ENCODE measurements around the gene NPHS1. TPM values are rescaled to one million over a fixed set of nuclear protein-coding genes. Genes with fewer than 3 reads are reported as not detected.
"Not testable (repeated sequence)": the region's sequence is repeated elsewhere in the genome, so short reads cannot be mapped to it uniquely, and the experiment has no call there.

The NPHS1 gene
- total RNA-seq, 1 donor = not detected

GRCh38 chr19:35813043-35813890 is 39.0 kb downstream of the NPHS1 start:
- DNase-seq (ENCODE audit: low read depth in 2 of 3, low spot score in 2 of 3) = no peak

DNA sequence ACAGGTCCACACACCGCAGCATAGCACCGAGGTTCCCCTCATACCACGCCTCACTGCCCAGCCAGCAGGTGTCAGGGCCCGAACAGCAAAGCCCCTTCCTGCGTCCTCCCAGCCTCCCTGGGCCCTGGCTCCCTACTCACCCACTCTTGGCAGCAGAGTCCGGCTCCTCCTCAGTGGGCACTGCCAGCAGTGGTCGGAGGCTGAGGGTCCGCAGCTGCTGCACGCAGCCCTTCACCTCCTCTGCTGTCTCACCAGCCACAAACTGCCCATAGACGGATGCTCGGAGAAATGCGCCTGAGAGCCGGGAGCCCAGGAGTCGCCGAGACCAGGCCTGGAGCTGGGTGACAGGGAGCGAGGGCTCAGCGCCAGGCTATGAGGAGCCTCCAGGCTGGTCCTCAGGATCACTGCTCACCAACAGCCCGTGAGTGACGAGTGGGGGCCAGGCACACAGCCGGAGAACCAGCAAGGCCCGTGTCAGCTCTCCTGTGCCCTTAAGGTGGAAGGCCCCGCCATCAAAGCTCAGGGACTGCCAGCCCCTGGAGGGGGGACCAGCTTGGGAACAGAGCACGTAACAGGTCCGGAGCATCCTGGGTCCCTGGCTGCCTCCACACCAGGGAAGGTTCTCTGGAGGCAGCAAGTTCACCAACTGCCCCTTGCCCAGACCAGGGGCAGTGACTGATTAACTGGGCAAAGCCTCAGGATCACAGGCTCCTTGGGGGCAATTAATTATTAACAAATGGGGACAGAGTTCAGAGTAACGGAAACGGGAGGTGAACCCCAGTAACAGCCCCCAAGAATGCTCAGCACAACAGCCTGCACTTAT is 39.9 kb downstream of the NPHS1 start, which contains the start of gene PRODH2:
Gene PRODH2, minus strand, starts transcription at position 626 of the 823 bp plus-strand sequence. Its CDS starts 40 bp downstream, at position 586.
- no peak for DNase-seq (ENCODE audit: low read depth in 2 of 3, low spot score in 2 of 3)

- no peak for DNase-seq (ENCODE audit: low read depth in 2 of 3, low spot score in 2 of 3)
Measured at GRCh38 chr19:35811317-35812219, 40.7 kb downstream of the NPHS1 start.

DNA sequence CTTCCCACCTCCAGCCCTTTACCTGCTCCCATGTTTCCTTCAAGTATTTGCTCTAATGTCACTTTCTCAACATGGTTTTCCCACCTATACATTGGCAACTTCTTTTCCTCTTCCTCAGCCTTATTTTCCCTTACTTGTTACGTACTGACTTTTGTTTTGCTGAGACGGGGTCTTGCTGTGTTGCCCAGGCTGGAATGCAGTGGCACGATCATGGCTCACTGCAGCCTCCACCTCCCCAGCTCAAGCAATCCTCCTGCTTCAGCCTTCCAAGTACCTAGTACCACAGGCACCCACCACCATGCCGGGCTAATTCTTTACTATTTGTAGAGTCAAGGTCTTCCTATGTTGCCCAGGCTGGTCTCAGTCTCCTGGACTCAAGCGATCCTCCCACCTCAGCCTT is 44.7 kb downstream of the NPHS1 start:
- DNase-seq (ENCODE audit: low read depth in 2 of 3, low spot score in 2 of 3) = no peak

DNA sequence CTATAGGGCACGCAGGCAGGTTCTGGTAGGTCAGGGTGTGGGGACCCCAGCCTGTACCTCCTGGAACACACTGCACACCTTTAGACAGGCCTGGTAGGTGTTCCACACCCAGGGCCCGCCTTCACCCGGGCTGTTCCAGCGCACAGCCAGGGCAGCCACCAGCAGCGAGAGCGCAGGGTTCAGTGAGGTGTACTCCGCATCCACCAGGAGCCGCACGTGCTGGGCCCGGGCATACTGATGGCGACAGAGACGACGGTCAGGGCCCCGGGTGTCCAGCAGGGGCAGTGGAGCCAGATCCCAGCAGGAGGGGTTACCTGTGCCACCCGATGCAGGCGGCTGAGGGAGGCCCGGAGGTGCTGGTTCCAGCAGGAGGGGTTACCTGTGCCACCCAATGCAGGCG is 45.7 kb downstream of the NPHS1 start:
- DNase-seq (ENCODE audit: low read depth in 2 of 3, low spot score in 2 of 3) = no peak

- no peak for DNase-seq (ENCODE audit: low read depth in 2 of 3, low spot score in 2 of 3)
Measured at GRCh38 chr19:35805526-35806102, 46.7 kb downstream of the NPHS1 start.

DNA sequence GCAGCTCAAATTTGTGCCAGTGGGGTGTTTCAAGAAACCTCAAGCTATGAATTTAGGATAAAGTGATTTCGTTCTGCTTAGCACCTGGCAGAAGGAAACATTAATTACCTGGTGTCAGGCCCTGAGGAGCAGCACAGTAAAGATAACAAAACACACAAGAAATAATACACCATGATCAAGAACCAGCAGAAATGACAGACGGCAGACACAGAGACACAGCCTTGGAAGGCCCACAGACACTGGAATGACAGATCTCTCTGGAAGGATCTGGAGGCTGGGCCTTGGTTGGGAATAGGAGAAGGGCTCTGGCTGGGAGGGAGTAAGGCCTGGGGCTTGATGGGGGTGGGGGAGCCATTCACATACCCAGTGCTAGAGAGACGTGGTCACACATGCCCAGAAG is 50.5 kb downstream of the NPHS1 start:
- DNase-seq (ENCODE audit: low read depth in 2 of 3, low spot score in 2 of 3) = no peak

DNA sequence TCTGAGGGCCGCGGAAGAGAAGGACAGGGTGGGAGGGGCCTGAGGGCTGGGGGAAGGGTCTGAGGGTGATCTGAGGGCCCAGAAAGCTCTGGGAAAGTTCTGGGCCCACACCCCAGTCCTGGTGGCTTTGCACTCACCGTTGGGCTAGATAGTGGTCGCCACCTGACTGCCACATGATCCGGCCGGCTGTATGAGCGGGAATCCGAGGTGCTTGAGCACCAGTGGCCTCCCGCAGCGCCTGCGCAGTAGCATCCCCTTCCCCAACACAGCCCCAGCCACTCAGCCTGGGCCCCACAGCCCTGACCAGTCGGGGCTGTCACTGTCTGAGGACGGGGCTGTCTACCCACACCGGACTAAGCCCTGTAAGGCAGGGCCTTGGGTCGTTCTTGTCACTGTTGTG is 54.6 kb downstream of the NPHS1 start:
- DNase-seq (ENCODE audit: low read depth in 2 of 3, low spot score in 2 of 3) = no peak

- DNase-seq (ENCODE audit: low read depth in 2 of 3, low spot score in 2 of 3) = no peak
Measured at GRCh38 chr19:35796645-35797542, 55.4 kb downstream of the NPHS1 start.

GRCh38 chr19:35795564-35795963 is 56.7 kb downstream of the NPHS1 start:
- DNase-seq (ENCODE audit: low read depth in 2 of 3, low spot score in 2 of 3) = not testable (repeated sequence)

DNA sequence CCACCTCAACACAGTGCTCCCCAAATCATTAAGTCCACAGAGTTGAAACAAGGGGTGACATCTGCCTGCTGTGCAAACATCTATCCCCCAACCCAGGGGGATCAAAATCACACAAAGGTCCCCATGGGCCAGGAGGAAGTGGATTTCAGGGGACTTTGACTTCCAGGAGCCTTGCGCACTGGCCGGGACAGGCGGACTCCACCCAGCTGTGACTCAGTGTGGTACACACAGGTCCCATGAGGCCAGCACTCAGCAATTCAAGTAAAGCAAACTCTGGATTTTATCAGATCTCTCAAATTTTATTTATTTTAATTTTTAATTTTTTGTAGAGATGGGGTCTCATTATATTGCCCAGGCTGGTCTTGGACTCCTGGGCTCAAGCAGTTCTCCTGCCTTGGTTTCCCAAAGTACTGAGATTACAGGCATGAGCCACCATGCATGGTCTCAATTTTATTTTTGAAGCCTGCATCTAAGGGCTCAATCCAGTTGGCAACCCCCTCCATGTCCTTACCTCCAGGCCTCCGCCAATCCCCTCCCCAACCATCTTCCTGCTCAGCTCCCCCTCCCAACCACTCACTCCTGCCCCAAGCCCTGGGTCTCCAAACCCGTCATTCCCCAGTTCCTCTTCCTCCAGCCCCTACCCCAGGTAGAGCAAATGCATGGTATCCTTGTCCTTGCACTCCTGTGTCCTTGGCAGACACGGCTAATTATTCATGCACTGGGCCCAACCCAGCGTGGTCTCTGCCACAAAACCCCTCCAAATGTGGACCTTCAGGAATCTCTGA is 58.7 kb downstream of the NPHS1 start:
- DNase-seq (ENCODE audit: low read depth in 2 of 3, low spot score in 2 of 3) = no peak

GRCh38 chr19:35792888-35793287 is 59.4 kb downstream of the NPHS1 start:
- no peak for DNase-seq (ENCODE audit: low read depth in 2 of 3, low spot score in 2 of 3)

- DNase-seq (ENCODE audit: low read depth in 2 of 3, low spot score in 2 of 3) = no peak
Measured at GRCh38 chr19:35792312-35792711, 60.0 kb downstream of the NPHS1 start.

- no peak for DNase-seq (ENCODE audit: low read depth in 2 of 3, low spot score in 2 of 3)
Measured at GRCh38 chr19:35791814-35792279, 60.5 kb downstream of the NPHS1 start.

DNA sequence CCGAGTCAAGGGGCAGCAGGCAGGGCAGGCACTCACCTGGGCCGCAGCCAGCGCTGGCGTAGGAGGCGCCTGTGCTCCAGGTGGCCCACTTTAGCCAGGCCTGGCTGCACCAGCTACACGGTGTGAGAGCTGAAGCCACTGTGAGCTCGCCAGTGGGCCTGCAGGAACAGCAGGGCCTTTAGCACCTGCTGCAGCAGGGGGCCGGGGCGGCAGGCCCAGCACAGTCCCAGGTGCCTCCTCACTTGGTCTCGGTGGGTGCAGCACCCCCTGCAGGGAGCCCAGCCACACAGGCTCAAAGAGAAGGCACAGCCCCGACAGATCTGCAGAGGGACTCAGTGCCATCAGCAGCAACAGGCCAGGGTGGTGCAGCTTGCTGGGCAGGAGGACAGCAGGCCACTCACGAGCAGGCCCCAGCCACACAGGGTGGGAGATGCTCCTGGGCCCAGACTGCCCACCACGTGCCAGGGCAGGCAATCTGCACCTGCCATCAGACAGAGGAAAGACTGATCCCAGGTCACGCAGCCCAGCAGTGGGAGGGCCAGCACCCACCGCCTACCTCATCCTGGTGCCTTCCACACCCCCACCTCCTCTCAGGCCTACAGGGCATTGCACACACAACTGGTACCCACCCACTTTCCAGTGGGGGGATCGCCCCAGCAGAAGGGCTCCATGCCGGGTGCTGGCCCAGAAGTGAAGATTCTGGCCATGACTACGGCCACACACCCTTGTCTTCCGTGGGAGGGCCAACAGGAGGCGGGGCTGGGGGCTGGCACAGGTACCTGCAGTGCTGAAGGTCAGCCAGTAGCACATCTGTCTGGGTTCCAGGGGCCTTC is 61.1 kb downstream of the NPHS1 start:
- DNase-seq (ENCODE audit: low read depth in 2 of 3, low spot score in 2 of 3) = peak in 2 of 3 donors; percentile 11 to 15

- no peak for DNase-seq (ENCODE audit: low read depth in 2 of 3, low spot score in 2 of 3)
Measured at GRCh38 chr19:35789978-35790944, 62.0 kb downstream of the NPHS1 start.
